Naive thymus-derived CD4-positive, alpha-beta T cell (primary cell): Measurements from ENCODE around the gene AACS. TPM values are rescaled to one million over a fixed set of nuclear protein-coding genes. Genes with fewer than 3 reads are reported as not detected.

Experiments used
- ATAC-seq: fragments of 150-1000 bp; cut with Tn5 transposase; 2 replicates; pipeline ENCODE4 v1.10.0; 2021; ENCODE audit warnings: mild to moderate bottlenecking, moderate library complexity
- CTCF ChIA-PET: fragments of 350-600 bp; sonication (Branson Sonifier 250); formaldehyde crosslinking; loops from one replicate; lab custom pipeline; 2021; ENCODE audit warnings: antibody characterized with exemption; lab: Charles Lee
- POLR2A ChIA-PET: fragments of 350-600 bp; sonication (Branson Sonifier 250); formaldehyde crosslinking; loops from one replicate; lab custom pipeline; 2021; ENCODE audit warnings: antibody characterized with exemption, inconsistent platforms; lab: Charles Lee
- DNase-seq, 9 donors: peaks; one replicate each; pipeline versions ENCODE4 v3.0.0 to v3.0.0-alpha.2; 2020 to 2022; ENCODE audit warnings: mixed read lengths in 1 of 9
- H3K27ac ChIP-seq: one replicate; pipeline ENCODE4 v1.7.0; 2013; ENCODE audit warnings: mild to moderate bottlenecking, low read depth, low read length, moderate library complexity
- H3K27me3 ChIP-seq, 2 donors: one replicate each; pipeline ENCODE4 v1.7.0; 2013; ENCODE audit warnings: low read length in 2 of 2, mild to moderate bottlenecking in 2 of 2, moderate library complexity in 2 of 2; ENCODE audit not compliant: control insufficient read depth in 2 of 2, insufficient read depth in 2 of 2
- H3K36me3 ChIP-seq, 3 experiments: 1 replicate in 2 of 3; 2 replicates in 1 of 3; pipeline ENCODE4 v1.7.0; 2013; ENCODE audit warnings: low read length in 3 of 3, mild to moderate bottlenecking in 3 of 3, moderate library complexity in 1 of 3; ENCODE audit not compliant: insufficient read depth in 3 of 3, control insufficient read depth in 2 of 3
- H3K4me1 ChIP-seq, 2 donors: one replicate each; pipeline ENCODE4 v1.7.0; 2013; ENCODE audit warnings: low read length in 2 of 2, mild to moderate bottlenecking in 2 of 2, moderate library complexity in 1 of 2; ENCODE audit not compliant: control insufficient read depth in 2 of 2, insufficient read depth in 2 of 2
- H3K4me3 ChIP-seq: 2 replicates; pipeline ENCODE4 v1.7.0; 2013; ENCODE audit warnings: mild to moderate bottlenecking, low read length
- H3K9me3 ChIP-seq, 3 experiments: 1 replicate in 2 of 3; 2 replicates in 1 of 3; pipeline ENCODE4 v1.7.0; 2013; ENCODE audit warnings: low read length in 3 of 3; ENCODE audit not compliant: control insufficient read depth in 2 of 3
- H3K27ac Mint-ChIP-seq, 9 donors: one replicate each; pipeline ENCODE4 v1.8.0; 2020 to 2022; ENCODE audit warnings: mixed read lengths in 9 of 9, mild to moderate bottlenecking in 8 of 9, moderate library complexity in 5 of 9, inconsistent platforms in 2 of 9
- H3K27me3 Mint-ChIP-seq, 5 donors: one replicate each; pipeline ENCODE4 v1.8.0; 2021 to 2022; ENCODE audit warnings: mixed read lengths in 5 of 5, mild to moderate bottlenecking in 1 of 5
- H3K36me3 Mint-ChIP-seq, 5 donors: one replicate each; pipeline ENCODE4 v1.8.0; 2020 to 2022; ENCODE audit warnings: mixed read lengths in 5 of 5, mild to moderate bottlenecking in 3 of 5, inconsistent platforms in 1 of 5
- H3K4me1 Mint-ChIP-seq, 7 donors: one replicate each; pipeline ENCODE4 v1.8.0; 2020 to 2022; ENCODE audit warnings: mixed read lengths in 7 of 7, mild to moderate bottlenecking in 3 of 7, inconsistent platforms in 1 of 7
- H3K4me3 Mint-ChIP-seq, 10 donors: one replicate each; pipeline ENCODE4 v1.8.0; 2020 to 2022; ENCODE audit warnings: mild to moderate bottlenecking in 10 of 10, mixed read lengths in 10 of 10, moderate library complexity in 6 of 10, inconsistent platforms in 2 of 10
- H3K9me3 Mint-ChIP-seq, 11 donors: one replicate each; pipeline ENCODE4 v1.8.0; 2020 to 2022; ENCODE audit warnings: mixed read lengths in 11 of 11, mild to moderate bottlenecking in 4 of 11, inconsistent platforms in 1 of 11, moderate library complexity in 1 of 11
- intact Hi-C, 2 donors: fragments of 100-400 bp; cut with micrococcal nuclease; formaldehyde crosslinking; loops; one replicate each; pipeline ENCODE4 v1.15.1; 2023
- polyA plus RNA-seq, 2 donors: library from polyadenylated mRNA; unstranded; fragments of 300-500 nt; fragmentation: Illumina TruSeq; gene quantifications; one replicate each; pipeline ENCODE4 v1.2.3, GENCODE V29; 2021
- total RNA-seq, 6 experiments: library from RNA in 5 of 6; stranded (reverse) in 5 of 6; gene quantifications; 1 replicate in 5 of 6; 2 replicates in 1 of 6; pipeline ENCODE4 v1.2.3 and lab custom pipeline; 2021 to 2026

The AACS gene
- total and polyA plus RNA-seq, 7 experiments from 2014 or later, result 11.6 to 21.7 (median 14.8) TPM

DNA sequence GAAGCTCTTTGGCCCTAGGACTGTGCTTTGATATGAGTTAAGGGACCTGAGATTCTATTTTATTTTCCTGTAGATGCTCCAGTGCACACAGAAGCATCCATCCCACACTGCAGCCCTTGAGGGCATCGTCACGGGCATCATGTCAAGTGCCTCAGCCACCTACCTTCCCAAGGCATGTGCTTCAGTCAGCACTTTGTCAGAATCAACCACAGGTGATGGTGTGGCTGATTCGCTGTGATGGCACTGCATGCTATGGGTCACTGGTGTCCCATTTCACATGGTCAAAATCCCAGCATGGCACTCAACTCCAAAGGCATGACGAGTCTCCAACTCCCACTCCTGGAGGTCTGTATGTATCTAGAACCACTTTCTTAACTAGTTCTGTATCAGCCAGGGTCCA is 100.8 kb downstream of the AACS start:
- no peak overlapping the region for H3K27ac ChIP-seq
- peaks cover 4 to 12% (median 9%) of the 10 kb centered on the region in 5 donors for H3K27me3 Mint-ChIP-seq
- H3K4me1 Mint-ChIP-seq, result no peaks in the 10 kb centered on the region
- ChIA-PET CTCF (no interaction called here), POLR2A (no interaction called here)
- peaks cover 0 to 10% (median 0%) of the 10 kb centered on the region in 11 donors for H3K9me3 Mint-ChIP-seq
- no peaks in the 10 kb centered on the region for H3K4me1 ChIP-seq
- DNase-seq (no peak), ATAC-seq (no peak)
- intact Hi-C loops, result no loop called here
- H3K4me3 ChIP-seq, result no peak overlapping the region
- H3K36me3 ChIP-seq, result no peaks in the 10 kb centered on the region
- H3K27me3 ChIP-seq, result no peaks in the 10 kb centered on the region
- H3K9me3 ChIP-seq, result no peaks in the 10 kb centered on the region
- no peaks in the 10 kb centered on the region for H3K36me3 Mint-ChIP-seq
- H3K4me3 Mint-ChIP-seq, result no peak overlapping the region
- H3K27ac Mint-ChIP-seq, result no peak overlapping the region

DNA sequence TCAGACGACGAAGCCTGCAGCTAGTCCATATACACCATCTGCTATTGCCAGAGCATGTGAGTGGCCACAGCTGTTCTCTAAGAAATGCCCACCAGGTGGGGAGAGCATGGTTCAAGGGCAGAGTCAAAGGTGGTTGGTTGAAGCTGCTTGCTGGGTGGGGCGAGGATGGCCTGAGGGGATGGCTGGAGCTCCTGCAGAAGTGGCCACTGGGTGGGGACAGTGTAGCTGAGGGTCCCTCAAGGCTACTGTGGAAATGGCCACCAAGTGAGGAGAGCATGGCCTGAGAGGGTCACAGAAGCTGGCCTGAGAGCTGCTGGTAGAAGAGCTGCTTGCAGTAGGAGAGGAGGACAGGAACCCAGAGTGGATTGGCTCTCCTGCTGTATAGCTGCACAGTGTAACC is 102.4 kb downstream of the AACS start:
- CTCF ChIA-PET, result no interaction called here
- Mint-ChIP-seq H3K9me3 (peaks cover 0 to 10% (median 0%) of the 10 kb centered on the region in 11 donors), H3K4me1 (no peaks in the 10 kb centered on the region)

DNA sequence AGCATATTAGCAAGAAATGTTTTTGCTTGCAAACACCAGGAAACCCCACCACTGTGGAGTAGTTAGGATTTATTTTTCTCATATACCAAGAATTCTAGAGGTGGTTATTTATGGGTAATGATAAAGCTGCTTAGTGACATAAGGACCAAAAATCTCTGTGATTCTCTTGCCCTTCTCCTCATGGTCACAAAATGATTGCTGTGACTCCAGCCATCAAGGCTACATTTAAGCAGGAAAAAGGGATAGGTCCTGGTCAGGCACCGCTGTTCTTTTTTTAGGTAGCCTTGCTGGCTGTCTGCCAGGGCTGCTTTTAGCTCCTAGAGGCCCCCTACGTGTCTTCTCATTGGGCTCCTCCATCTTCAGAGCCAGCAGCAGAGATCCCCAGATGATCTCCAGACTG is 104.2 kb downstream of the AACS start:
- no peaks in the 10 kb centered on the region for H3K36me3 Mint-ChIP-seq
- no peaks in the 10 kb centered on the region for H3K4me1 Mint-ChIP-seq
- CTCF ChIA-PET, result interaction anchor here (1.6 kb wide), 1 partner anchor 14 kb away, joined by 4 read pairs; no protein-coding TSS in a partner anchor
- no peak overlapping the region for H3K27ac Mint-ChIP-seq
- DNase-seq (no peak), ATAC-seq (no peak)
- no peak overlapping the region for H3K4me3 ChIP-seq
- H3K27me3 ChIP-seq, result no peaks in the 10 kb centered on the region
- POLR2A ChIA-PET, result no interaction called here
- intact Hi-C loops, result no loop called here
- no peak overlapping the region for H3K27ac ChIP-seq
- H3K4me3 Mint-ChIP-seq, result no peak overlapping the region
- H3K27me3 Mint-ChIP-seq, result peaks cover 3 to 13% (median 12%) of the 10 kb centered on the region in 5 donors
- H3K4me1 ChIP-seq, result no peaks in the 10 kb centered on the region
- H3K9me3 Mint-ChIP-seq, result peaks cover 0 to 10% (median 0%) of the 10 kb centered on the region in 11 donors
- no peaks in the 10 kb centered on the region for H3K9me3 ChIP-seq
- H3K36me3 ChIP-seq, result no peaks in the 10 kb centered on the region

More for the DNA sequence above, 102.4 kb downstream of the AACS start:
- POLR2A ChIA-PET, result no interaction called here
- no peaks in the 10 kb centered on the region for H3K36me3 Mint-ChIP-seq
- Histone ChIP-seq H3K4me1 (no peaks in the 10 kb centered on the region), H3K9me3 (no peaks in the 10 kb centered on the region), H3K4me3 (no peak overlapping the region), H3K27me3 (no peaks in the 10 kb centered on the region), H3K27ac (no peak overlapping the region), H3K36me3 (no peaks in the 10 kb centered on the region)
- DNase-seq, result no peak
- intact Hi-C loops, result no loop called here
- H3K27ac Mint-ChIP-seq, result no peak overlapping the region
- ATAC-seq, result no peak
- H3K27me3 Mint-ChIP-seq, result peaks cover 3 to 12% (median 7%) of the 10 kb centered on the region in 5 donors
- no peak overlapping the region for H3K4me3 Mint-ChIP-seq

DNA sequence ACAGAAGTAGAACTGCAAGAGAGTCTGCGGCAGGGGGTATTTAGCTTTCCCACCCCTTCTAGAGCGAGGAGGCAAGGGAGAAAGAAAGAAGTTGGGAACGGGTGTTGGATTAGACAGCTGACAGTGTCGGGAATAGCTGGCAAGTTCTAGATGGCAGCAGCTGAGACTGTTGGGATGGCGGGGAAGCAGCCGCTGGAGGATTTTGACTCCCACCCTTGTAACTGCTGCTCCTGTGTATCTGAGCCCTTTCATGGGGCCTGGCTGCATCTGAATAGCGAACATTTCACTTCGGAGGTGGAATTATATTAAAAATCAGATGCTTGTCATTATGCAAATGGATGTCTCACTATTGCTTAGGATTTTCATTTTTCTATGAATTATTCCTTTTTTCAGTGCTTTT is 104.6 kb downstream of the AACS start:
- H3K4me1 ChIP-seq, result no peaks in the 10 kb centered on the region
- no peak overlapping the region for H3K27ac ChIP-seq
- POLR2A ChIA-PET, result no interaction called here
- H3K36me3 ChIP-seq, result no peaks in the 10 kb centered on the region
- no peak for ATAC-seq
- Mint-ChIP-seq H3K4me3 (no peak overlapping the region), H3K27ac (no peak overlapping the region), H3K4me1 (no peaks in the 10 kb centered on the region), H3K36me3 (no peaks in the 10 kb centered on the region), H3K27me3 (peaks cover 3 to 13% (median 12%) of the 10 kb centered on the region in 5 donors), H3K9me3 (peaks cover 0 to 11% (median 0%) of the 10 kb centered on the region in 11 donors)
- CTCF ChIA-PET, result interaction anchor here (1.6 kb wide), 1 partner anchor 13 kb away, joined by 4 read pairs; no protein-coding TSS in a partner anchor
- intact Hi-C loops, result no loop called here
- no peak for DNase-seq
- H3K9me3 ChIP-seq, result no peaks in the 10 kb centered on the region
- H3K27me3 ChIP-seq, result no peaks in the 10 kb centered on the region
- no peak overlapping the region for H3K4me3 ChIP-seq

DNA sequence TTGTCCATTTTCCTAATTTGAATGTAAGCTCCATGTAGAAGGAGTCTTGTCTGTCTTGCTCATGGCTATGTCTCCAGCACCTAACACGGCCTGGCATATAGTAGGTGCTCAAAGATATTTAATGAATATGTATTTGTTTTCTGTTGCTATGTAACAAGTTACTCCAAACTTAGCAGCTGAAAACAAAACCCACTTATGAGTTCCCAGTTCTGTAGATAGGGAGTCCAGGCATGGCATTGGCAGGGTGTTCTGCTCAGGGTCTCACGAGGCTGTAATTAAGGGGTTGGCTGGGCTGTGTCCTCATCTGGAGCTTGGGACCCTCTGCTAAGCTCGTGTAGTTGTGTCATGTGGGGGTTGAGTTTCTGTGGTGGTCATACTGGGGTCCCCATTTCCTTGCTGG is 106.0 kb downstream of the AACS start:
- Histone ChIP-seq H3K36me3 (no peaks in the 10 kb centered on the region), H3K9me3 (no peaks in the 10 kb centered on the region), H3K27ac (no peak overlapping the region), H3K27me3 (no peaks in the 10 kb centered on the region), H3K4me3 (no peak overlapping the region), H3K4me1 (no peaks in the 10 kb centered on the region)
- DNase-seq (no peak), ATAC-seq (no peak)
- intact Hi-C loops, result no loop called here
- H3K4me1 Mint-ChIP-seq, result no peaks in the 10 kb centered on the region
- H3K27ac Mint-ChIP-seq, result peak overlapping the region in 1 of 9 donors; percentile 67
- H3K27me3 Mint-ChIP-seq, result peaks cover 4 to 26% (median 19%) of the 10 kb centered on the region in 5 donors
- H3K9me3 Mint-ChIP-seq, result peaks cover 0 to 23% (median 2%) of the 10 kb centered on the region in 11 donors
- ChIA-PET CTCF (no interaction called here), POLR2A (no interaction called here)
- peaks cover 0 to 4% (median 0%) of the 10 kb centered on the region in 5 donors for H3K36me3 Mint-ChIP-seq
- H3K4me3 Mint-ChIP-seq, result no peak overlapping the region

DNA sequence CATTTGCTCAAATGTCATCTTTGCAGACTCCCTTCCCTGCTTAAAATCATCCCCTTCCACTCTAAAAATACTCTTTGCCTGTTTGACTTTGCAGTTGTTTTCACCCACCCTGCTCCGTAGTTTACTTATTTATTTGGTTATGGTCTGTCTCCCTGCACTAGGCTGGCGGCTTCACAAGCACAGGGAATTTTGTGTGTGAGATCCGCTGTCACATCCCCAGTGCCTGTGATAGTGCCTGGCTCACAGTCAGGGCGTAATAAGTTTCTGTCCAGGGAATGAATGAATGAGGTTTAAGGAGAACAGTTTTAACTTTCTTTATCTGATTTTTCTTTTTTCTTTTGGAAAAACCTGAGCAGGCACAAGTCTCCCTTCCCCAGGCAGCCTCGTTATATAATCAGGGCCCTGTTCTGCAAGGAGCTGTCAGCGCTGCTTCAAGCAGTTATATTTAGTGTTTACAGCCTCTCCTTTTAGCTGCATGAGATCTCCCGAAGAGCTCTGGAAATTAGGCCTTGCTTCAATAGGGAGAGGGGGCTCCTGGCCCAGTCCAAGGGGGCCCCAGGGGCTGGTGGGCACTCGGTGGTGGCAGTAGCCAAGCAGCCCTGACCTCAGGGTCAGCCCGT is 107.1 kb downstream of the AACS start:
- Mint-ChIP-seq H3K27me3 (peaks cover 4 to 30% (median 22%) of the 10 kb centered on the region in 5 donors), H3K36me3 (peaks cover 0 to 4% (median 0%) of the 10 kb centered on the region in 5 donors), H3K4me3 (no peak overlapping the region), H3K27ac (no peak overlapping the region), H3K9me3 (peaks cover 0 to 21% (median 0%) of the 10 kb centered on the region in 11 donors), H3K4me1 (no peaks in the 10 kb centered on the region)
- H3K9me3 ChIP-seq, result no peaks in the 10 kb centered on the region
- CTCF ChIA-PET, result no interaction called here
- no peak for ATAC-seq
- no peak overlapping the region for H3K27ac ChIP-seq
- H3K4me3 ChIP-seq, result no peak overlapping the region
- intact Hi-C loops, result no loop called here
- no peaks in the 10 kb centered on the region for H3K36me3 ChIP-seq
- DNase-seq, result no peak
- no peaks in the 10 kb centered on the region for H3K27me3 ChIP-seq
- POLR2A ChIA-PET, result no interaction called here
- H3K4me1 ChIP-seq, result no peaks in the 10 kb centered on the region

DNA sequence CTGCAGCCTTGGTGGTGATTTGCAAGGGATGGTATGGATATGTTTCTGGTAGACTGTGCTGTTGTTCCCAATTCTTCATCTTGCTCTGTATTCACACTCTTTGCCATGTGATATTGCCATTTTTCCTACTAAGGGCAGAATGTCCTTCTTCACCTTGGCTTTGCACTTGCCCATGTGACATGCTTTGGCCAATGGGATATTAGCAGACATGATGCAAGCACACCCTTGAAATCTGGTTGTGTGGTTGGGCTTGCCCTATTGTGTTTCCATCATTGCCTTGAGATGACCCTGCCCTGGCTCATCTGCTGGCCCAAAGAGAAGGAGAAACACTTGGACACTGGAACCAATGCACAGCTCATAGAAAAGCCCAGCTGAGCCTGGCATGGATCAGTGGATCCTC is 110.3 kb downstream of the AACS start:
- ChIA-PET POLR2A (no interaction called here), CTCF (no interaction called here)
- H3K4me1 Mint-ChIP-seq, result no peaks in the 10 kb centered on the region
- Histone ChIP-seq H3K9me3 (no peaks in the 10 kb centered on the region), H3K27me3 (no peaks in the 10 kb centered on the region), H3K36me3 (no peaks in the 10 kb centered on the region), H3K4me1 (no peaks in the 10 kb centered on the region), H3K27ac (no peak overlapping the region), H3K4me3 (no peak overlapping the region)
- no peak for DNase-seq
- intact Hi-C loops, result no loop called here
- H3K9me3 Mint-ChIP-seq, result peaks cover 0 to 15% (median 0%) of the 10 kb centered on the region in 11 donors
- no peak overlapping the region for H3K4me3 Mint-ChIP-seq
- H3K27me3 Mint-ChIP-seq, result peaks cover 8 to 35% (median 31%) of the 10 kb centered on the region in 5 donors
- peaks cover 0 to 4% (median 0%) of the 10 kb centered on the region in 5 donors for H3K36me3 Mint-ChIP-seq
- no peak overlapping the region for H3K27ac Mint-ChIP-seq
- ATAC-seq, result no peak
